Inferior parietal cortex (tissue), 1 donor: Measurements from ENCODE around the gene GNG13.
"Not testable (repeated sequence)": the region's sequence is repeated elsewhere in the genome, so short reads cannot be mapped to it uniquely, and the experiment has no call there.

Experiments
- DNase-seq: peaks from one replicate; pipeline ENCODE4 v3.0.0-alpha.2; 2016; ENCODE audit errors: extremely low spot score

GNG13 gene, protein sequence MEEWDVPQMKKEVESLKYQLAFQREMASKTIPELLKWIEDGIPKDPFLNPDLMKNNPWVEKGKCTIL

DNA sequence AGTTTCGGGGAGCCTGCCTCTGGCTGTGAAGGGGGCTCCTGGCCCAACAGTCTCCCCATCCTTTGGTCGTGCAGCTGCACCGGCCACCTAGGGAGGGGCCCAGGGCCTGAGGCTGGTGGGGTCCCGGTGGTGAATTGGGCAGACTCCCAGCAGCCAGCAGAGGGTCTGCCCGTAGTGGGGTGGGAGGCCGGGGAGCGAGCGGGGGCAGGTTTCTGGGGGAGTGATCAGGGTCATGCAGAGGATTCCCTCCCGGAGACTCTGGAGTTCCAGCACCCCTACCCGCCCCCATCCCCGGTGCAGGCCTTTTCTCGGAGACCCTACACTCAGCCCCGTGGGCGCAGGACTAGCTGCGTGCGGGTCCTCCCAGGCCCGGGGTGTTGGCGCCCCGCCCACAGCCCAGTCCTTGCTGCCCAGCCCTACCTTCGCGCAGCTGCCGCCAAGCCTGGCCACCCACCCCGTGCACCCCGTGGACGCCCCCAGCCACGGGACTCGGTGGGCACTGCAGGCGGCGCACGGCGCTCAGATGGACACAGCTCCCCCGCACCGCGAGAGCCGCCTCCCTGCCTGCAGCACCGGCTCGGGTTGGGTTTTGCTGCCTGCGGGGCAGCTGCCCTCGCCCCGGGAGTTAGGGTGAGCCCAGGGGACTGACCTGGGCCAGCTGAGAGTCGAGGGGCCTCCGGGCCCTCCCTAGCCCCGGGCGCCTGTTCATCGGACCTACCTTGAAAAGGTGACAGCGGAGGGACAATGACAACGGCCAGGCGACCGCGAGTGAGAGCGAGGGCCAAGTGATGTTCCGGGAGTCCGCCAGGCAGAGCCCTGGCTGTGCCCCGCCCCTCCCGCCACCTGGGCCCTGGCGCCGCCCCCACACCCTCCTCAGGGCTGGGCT is at the start of gene GNG13:
GNG13 (minus strand) TSS at position 787 of the 886 bp plus-strand sequence. CDS start 1,657 bp downstream, outside the sequence.
- no peak for DNase-seq

DNA sequence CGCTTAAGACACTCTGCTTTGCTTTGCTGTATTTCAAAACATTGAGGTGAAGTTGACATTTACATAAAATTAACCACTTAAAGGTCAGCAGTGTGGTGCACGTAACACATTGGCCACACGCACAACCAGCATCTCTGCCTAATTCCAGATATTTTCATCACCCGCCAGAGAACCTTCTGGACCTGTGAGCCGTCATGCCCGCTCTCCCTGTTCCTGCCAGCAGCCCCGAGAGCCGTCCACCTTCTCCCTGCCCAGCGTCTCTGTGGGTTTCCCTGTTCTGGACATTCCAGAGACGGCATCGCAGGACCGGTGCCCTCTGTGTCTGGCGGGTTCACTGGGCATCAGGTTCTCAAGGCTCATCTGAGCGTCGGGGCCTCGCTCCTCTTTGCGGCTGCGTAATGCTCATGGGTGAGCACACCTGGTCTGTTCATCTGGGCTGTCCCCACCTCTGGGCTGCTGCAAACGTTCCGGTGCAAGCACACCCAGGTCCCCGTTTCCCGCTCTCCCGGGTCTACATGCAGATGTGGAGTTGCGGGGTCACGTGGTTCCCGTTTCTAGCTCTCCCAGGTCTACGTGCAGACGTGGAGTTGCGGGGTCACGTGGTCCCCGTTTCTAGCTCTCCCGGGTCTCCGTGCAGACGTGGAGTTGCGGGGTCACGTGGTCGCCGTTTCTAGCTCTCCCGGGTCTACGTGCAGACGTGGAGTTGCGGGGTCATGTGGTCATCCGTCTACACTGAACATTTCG is 48.1 kb upstream of the GNG13 start:
- no peak for DNase-seq

DNA sequence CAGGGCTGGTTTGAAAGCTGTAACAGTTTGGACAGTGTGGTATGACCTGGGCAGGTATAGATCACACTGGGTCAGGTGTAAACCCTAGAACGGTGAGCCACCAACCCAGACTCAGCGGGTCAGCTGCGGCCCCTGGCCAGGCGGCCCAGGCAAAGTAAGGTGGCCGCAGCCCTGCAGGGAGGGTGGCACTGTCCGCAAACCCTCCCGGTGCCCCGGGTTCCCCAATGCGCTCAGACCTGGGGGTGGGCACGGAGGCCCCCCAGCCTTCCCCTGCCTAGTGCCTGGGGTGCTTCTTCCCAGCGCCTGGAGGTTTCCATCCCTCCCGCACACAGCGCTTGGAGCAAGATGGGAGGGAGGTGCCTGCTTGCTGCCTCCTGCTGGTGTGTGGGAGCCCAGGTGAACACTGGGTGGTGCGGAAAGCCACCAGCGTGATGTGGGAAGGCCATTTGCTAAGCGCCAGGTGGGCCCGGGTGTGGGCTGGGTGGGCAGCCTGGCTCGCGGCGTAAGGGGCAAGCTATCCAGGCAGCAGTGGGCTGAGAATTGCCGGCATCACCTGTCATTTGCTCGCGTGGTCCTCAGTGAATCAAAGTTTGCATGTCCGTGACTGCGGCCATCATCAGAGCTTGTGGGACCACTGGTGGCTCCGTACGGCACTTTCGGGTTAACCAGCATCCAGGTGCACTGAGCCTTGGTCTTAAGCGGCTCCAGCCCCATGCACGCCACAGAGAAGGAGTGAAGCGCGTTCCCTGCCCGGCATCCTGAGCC is 47.3 kb upstream of the GNG13 start:
- DNase-seq, result no peak

DNA sequence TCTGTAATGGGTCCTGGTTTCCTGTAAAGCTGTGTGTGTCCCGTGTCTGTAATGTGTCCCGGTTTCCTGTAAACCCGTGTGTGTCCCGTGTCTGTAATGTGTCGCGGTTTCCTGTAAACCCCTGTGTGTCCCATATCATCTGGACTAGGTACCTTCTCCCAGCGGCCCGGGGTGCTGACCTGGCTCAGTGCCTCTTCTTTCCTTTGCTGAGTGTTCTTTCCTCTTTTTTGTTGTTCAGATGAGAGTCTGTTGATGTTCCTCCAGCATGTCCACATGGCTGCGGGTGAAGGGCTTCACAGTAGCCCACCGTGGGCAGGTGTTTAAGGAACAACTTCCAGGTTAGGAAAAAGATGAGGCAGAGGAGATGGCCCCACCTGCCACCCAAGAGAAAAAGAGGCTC is 46.6 kb upstream of the GNG13 start:
- DNase-seq, result no peak

DNA sequence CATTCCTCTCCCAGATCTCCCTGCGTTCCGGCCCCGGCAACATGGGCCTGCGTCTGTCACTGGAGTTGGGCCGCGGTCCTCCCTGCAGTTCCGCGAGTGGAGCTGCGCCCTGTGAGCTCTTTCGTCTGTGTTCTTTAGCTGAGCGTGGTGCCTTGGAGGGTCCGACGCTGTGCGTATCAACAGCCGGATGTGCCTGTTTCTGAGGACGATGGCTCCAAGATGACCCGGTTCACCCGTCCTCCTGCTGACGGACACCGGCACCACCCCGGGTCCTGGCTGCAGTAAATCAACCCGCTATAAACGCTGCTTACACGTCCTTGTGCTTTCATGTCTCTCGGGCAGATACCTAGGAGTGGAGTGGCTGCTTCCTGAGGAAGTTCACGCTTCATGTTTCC is 44.8 kb upstream of the GNG13 start:
- no peak for DNase-seq

DNA sequence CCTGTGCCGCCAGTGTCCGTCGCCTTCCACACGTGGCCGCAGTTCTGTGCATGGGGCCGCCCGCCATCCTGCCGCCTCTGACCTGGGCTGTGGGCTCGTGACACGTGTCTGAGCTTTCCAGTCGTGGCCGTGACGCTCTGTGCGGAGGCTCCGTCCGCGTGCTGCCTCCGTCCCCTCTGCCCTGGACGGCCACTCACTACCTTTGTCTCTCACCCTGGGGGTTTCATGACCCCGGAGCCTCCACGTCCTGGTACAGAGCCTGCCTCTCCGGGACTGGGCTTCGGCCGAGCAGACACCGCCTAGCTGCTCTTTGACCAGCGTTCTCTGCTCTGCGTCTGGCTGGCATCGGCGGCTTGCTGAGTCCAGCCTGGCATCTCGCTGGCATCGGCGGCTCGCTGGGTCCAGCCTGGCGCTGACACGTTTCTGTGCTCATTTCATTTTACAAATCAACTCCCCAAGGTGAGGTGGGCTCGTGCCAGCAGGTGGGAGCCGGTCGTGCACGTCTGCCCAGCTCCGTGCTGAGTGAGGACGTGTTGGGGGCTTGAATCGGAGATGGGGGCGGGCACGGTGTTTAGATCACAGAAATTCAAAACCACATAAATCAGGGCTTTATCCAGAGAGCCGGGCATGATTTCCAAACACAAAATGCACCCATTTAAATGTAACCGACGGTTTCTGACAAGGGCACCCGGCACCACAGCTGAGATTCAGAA is 44.3 kb upstream of the GNG13 start:
- no peak for DNase-seq

DNA sequence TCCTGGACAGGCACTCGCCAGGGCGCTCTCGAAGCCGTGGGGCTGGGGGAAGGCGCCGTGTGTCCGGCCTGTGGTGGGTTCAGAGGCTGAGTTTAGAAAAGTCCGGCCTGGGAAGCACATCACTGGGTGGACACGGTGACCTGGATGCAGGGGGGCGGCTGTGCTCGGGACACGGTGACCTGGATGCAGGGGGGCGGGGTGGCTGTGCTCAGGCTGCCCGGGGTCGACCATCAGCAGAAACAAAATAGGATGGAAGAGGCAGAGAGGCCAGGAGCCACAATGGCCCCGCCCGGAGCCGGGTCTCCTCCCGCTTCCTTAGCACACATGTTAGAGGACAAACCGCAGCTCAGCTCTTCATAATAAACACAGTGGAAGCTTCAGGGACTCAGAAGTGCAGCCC is 43.2 kb upstream of the GNG13 start:
- no peak for DNase-seq

DNA sequence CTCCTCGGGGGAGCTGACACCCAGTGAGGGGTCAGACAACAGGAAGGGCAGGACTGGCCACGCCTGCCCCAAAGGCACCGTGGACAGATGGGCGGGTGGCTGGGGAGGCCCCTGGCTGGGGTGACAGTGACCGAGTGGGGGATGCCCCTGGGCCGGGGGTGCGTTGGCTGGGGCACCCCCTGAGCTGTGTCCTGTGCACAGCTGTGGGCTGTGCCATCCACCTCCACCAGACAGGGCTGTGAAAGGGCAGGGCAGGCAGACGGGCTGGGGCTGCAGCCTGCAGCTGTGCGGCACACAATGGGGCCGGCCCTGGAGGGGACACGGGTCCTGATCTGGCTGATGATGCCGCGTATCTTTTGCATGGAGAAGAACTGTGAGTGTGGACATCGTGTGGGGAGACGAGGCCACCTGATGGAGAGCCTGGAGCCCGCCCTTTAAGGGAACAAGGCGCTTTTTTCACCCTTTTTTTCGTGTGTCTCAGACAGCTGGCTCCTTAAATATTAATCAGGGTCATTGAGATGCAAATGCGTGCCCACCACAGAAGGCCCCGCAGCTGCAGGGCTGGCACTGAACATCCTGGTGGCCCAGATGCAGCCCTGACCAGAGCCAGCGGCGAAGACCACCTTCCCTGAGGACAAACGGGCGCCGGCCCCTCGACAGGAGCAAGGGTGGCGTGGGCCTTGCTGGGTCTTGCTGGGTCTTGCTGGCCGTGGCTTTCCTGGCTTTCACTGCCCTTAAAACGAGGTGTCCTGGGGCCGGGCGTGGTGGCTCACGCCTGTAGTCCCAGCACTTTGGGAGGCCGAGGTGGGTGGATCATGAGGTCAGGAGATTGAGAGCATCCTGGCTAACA is 42.4 kb upstream of the GNG13 start:
- DNase-seq, result no peak

DNA sequence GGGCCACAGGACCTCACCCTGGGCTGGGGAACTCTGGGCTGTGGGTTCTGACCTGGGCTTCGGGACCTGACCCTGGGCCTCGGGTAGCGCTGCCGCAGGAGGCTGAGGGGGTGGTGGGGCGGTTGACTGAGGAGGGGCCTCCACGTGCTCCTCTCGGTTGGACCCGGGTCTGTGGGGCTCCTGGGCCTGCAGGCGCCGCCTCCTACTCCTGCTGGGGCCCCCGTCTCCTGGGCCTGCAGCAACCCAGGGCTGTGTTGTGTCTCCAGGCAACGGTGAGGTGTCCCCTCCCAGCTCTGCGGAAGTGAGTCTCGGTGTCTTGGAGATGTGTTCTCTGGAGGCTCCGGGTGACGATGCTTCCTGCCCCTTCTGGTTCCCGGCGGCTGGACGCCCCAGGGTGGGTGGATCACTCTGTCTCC is 41.5 kb upstream of the GNG13 start:
- DNase-seq, result no peak

DNA sequence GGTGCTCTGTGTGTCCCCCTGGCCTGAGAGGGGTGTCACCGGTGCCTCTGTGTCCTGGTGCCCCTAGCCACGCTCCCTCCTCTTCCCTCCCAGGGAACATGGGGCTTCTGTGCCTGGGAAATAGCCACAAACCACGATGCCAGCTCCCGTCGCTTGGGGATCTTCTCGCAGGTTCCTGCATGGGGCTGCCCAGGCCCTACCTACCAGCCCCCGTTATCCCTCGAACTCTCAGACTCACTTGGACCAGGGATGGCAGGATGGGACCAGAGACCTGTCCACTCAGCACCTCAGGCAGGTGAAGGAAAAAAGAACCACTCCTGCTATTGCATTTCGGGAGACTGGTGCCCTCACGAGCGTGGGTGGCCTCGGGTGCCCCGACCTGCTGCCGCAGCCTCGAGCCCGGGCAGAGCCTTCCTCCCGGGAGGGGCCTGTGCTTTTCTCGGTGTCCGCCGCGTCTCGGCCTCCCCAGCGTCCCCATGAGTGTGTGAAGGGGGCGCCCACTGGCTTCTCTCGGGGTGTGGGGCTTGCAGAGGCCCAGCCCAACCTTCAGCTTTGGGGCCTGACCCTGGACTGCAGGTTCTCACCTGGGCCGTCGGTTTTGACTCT is 41.0 kb upstream of the GNG13 start:
- no peak for DNase-seq

DNA sequence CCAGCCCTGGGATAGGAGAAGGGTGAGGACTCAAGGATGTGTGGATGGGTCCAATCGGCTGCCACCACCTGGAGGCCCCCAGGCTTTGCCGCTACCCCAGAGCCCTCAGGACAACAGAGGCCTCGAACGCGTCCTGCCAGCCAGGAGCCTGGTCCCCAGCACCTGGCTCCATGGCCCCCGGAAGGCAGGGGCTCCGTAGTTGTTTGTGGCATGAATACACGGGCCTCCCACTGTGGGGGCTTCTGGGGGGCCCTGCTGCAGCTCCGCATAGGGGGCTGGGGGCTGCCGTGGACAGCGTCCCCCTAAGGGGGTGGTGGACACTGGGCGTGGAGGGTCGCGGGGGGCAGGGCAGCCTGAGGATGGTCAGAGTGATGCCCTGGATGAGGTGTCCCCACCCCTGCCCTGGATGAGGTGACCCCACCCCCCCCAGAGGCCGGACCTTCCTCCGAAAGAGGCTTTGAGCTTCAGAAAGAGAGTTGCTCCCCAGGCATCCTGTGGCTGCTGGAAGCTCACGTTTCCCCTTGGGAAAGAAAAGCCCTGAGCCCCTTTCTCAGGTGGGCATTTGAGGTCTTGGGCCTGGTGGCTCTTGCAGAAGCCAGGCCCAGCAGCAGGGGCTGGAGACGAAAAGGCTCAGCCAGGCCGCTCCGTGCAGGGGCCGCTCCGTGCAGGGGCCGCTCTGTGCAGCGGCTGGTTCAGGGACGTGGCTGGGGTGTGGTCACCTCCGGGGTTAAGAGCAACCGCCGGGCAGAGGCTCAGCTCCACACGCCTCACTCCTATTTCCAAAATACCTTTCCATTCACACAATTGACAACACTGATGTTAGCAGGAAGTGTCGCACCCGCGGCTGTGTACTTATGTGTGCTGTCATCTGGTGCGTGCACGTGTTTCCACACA is 40.3 kb upstream of the GNG13 start:
- DNase-seq, result no peak

DNA sequence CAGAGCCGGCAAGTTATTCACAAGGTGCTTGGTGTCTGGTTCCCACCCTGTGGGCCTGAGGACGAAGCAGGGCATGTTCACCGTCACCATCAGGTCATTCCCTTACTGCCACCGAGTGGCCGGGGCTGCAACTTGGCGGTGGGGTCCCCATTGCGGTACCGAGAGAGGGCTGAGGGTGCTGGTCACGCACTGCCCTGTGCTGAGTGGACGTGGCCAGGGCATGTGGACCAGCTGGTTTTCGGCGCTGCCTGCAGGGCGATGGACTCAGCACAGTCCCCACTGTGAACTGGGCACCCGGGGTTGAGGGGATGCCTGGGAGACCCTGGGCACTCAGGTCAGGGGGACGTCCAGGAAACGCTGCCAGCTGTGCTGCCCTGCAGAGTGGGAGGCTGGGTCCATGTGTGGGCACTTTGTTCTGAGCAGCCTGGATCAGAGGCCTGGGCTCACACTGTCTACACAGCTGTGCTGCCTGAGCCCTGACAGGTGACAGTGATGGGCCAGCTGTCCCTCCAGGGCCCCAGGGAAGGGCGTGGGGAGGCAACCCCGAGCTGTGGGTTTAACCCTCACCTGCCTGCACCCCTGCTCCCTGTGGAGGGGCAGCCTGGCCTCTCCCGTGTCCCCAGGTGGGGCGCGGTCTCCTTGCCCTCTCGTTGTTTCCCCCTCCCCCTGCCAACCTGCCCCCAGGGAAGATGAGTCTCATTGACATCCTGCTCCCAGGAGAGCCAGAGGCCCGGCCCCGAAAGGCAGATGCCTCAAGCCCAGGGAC is 39.3 kb upstream of the GNG13 start:
- no peak for DNase-seq

DNA sequence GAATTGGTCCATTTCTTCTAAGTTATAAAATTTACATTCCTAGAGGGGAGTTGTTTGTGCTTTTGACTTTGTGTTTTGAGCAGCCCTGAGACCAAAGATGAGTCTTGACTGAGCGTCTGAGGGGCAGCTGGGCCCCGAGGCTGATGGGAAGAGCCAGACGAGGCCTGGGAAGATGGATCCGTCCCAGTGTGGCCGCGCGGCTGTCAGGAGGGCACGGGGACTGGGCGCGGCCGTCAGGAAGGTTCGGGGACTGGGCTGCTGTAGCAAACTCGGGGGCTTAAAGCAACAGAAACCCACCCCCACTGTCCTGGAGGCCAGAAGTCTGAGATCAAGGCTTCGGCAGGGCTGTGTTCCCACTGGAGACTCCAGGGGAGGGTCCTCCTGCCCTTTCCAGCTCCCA is 38.2 kb upstream of the GNG13 start:
- DNase-seq, result no peak

DNA sequence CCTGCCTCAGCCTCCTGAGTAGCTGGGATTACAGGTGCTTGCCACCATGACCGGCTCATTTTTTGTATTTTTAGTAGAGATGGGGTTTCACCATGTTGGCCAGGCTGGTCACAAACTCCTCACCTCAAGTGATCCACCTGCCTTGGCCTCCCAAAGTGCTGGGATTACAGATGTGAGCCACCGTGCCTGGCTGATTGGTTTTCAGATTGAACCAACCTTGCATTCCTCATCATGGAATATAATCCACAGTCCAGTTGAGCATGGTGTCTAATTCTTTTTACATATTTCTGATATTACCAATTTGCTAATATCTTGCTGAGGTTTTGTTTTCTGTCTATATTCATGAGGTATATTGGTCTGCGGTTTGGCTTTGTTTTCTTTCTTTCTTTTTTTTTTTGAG is 36.3 kb upstream of the GNG13 start:
- DNase-seq, result not testable (repeated sequence)

DNA sequence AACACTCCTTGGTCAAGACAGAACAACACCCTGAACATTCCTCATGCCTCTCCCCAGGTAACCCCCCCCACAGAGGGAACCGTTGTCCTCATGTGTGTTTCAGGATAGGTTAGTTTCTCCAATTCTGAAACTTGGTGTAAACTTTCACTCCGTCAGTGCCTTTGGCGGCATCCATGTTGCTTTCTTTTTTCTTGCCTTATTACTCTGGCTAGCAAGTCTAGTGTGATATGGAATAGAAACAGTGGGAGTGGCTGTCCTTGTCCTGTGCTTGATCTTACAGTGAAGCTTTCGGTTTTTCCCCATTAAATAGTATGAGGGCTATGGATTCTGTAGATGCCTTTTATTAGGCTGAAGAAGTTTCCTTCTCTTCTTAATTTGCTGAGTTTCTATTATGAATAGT is 35.7 kb upstream of the GNG13 start:
- no peak for DNase-seq

DNA sequence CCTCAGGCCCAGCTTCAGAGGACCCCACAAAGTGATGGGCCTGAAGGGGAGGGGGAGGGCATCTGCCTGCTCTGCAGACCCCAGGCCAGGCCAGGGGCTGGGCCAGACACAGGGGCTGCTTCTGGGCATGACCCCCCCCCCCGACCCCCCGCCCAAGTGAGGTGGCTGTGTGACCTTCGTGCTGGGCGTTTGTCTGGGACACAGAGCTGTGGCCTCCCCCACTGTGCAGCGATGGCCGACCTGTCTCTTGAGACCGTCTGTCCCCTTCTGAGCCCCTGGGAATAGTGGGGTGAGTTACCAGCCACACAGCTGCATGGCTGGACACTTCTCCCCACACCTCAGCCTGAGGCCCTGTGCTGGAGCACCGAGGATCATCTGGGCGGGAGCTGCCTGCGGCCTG is 34.8 kb upstream of the GNG13 start:
- no peak for DNase-seq

DNA sequence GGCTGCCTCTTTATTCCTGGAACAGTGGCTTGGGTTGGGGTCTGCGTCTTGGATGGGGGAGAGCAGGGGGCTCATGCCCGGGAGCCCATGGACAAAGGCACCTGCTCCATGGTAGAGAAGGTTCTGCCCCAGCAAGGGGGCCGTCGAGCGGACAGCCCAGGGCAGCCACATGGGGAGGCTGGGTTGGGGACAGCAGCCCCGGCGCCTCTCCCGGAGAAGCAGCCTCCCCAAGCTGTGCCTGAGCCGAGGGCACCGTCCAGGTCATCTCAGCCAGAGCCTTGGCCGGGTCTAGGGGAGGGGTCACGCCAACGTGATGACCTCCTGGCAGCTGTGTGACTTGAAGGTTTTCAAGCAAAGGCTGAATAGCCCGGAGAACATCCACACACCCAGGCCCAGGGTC is 32.9 kb upstream of the GNG13 start:
- no peak for DNase-seq

DNA sequence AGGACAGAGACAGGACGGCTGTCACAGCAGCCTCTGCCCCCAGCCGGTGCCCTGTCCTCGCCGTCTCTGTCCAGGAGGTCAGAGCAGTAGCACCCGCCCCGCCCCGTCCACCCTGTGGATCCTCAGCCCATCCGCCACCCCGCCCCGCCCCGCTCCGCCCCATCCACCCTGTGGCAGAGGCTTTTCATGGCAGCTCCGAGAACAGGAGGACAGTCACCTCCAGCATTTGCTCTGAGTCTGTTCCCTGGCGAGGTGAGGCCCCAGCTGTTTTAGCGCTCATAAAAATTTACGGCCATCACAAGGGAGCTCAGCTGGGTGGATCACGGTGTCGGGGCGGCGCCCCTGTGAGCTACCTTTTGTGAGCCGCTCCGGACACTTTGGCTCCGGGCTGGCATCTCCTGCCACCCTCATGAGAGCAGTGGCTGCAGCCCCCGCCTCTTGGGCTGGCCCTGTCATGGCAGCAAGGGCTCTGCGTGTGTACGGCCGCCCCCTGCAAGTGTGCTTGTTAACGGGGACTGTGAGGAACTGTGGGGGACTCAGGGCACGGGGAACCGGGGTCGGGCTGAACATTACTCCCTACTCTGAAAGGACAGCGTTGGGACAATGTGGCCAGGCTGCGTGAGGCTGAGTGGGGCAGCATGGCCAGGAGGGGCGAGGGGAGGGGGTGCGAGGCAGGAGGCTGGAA is 32.3 kb upstream of the GNG13 start:
- no peak for DNase-seq
